DMS79 treated with DMSO at 0.1 percent for 48 hours (cell line): Measurements from ENCODE around the gene LTA4H.
A peak's percentile ranks its signal among the peaks of the same experiment; 100 is the strongest.

ENCODE experiments used
- DNase-seq: peaks from one replicate; lab custom pipeline; 2025; lab: John Stamatoyannopoulos, UW

LTA4H gene

GRCh38 chr12:96057986-96058553 lies 22.7 kb upstream of the LTA4H start:
- DNase-seq: no peak

- no peak for DNase-seq
Measured at GRCh38 chr12:96056646-96057455, 21.5 kb upstream of the LTA4H start.

- DNase-seq: no peak
Measured at GRCh38 chr12:96054244-96054610, 18.8 kb upstream of the LTA4H start.

- no peak for DNase-seq
Measured at GRCh38 chr12:96053476-96054243, 18.3 kb upstream of the LTA4H start.

GRCh38 chr12:96051756-96052485 lies 16.5 kb upstream of the LTA4H start:
- no peak for DNase-seq

GRCh38 chr12:96050139-96050538 lies 14.8 kb upstream of the LTA4H start:
- DNase-seq: no peak

- DNase-seq: no peak
Measured at GRCh38 chr12:96049101-96049500, 13.7 kb upstream of the LTA4H start.

- DNase-seq: peak; percentile 38
Measured at GRCh38 chr12:96048393-96048969, 13.1 kb upstream of the LTA4H start.

- DNase-seq: peak; percentile 95
Measured at GRCh38 chr12:96047229-96048211, 12.1 kb upstream of the LTA4H start.

- DNase-seq: no peak
Measured at GRCh38 chr12:96046543-96047228, 11.3 kb upstream of the LTA4H start.

GRCh38 chr12:96045566-96045965 lies 10.2 kb upstream of the LTA4H start:
- no peak for DNase-seq

- DNase-seq: no peak
Measured at GRCh38 chr12:96044943-96045290, 9.5 kb upstream of the LTA4H start.

- DNase-seq: no peak
Measured at GRCh38 chr12:96044017-96044942, 8.9 kb upstream of the LTA4H start.

GRCh38 chr12:96041181-96041580 lies 5.8 kb upstream of the LTA4H start:
- DNase-seq: no peak

- DNase-seq: no peak
Measured at GRCh38 chr12:96040305-96041133, 5.1 kb upstream of the LTA4H start.

- DNase-seq: no peak
Measured at GRCh38 chr12:96039516-96039915, 4.1 kb upstream of the LTA4H start.

- no peak for DNase-seq
Measured at GRCh38 chr12:96036765-96037455, 1.5 kb upstream of the LTA4H start.
